Measurements from ENCODE around the gene FFAR2.

FFAR2 gene

DNA sequence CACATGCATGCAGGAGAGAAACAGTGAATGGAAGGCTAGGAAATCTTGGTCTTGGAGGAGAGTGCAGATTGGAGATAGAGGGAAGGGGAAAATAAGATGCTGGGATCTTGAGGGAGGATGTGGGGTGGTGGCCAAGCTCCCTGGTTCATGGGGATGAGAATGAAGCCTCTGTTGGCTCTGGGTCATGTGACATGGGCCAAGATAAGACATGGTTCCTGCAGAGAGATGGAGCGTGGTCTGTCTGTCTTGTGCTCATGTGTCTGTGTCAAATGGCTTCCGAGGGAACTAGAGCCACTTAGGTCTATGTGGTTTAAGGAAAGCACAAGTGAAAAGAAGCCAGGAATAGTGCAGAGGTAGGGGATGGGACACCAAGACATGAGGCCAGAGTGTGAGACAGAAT, 30.8 kb upstream of the FFAR2 start:
- no peak for TF ChIP-seq GATA2 (IDR thresholded peaks at IDR 0.05; ENCODE audit: low read depth, low read length)
- TF ChIP-seq GATA3 (IDR thresholded peaks at IDR 0.05; ENCODE audit: low read depth, low read length) = no peak

DNA sequence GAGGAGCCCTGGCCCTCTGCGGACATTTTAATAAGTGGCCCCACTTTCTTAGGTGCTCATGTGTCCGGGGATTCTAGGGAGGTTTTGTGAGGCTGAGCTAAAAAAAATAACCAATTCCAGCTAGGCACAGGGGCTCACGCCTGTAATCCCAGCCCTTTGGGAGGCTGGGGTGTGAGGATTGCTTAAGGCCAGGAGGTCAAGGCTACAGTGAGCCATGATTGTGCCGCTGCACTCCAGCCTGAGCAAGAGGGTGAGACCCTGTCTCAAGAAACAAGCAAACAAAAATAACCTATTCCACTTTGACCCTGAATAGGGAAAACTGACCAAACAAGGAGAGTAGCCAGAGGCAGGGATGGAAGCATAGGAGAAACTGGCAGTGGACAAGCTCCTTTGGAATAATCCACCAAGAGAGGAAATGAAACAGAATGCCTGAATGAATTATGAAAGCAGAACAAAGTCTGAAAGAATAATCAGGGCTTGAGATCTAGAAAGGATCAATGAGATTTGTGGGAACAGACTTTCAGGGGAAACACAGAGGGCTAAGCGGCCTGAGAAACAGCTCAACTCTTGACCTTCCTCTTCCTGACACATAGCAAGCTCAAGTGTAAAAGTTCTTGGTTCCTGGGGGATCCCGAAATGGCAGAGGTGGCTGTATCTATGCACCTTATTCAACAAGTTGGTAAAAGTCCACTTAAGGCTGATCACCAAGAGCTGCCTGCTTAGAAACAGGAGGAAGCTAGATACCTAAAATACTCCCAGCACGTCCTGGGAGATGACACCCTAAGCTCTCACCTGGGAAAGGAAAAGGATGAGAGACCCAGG, 30.1 kb upstream of the FFAR2 start:
- TF ChIP-seq GATA2 (IDR thresholded peaks at IDR 0.05; ENCODE audit: low read depth, low read length) (no peak), GATA3 (IDR thresholded peaks at IDR 0.05; ENCODE audit: low read depth, low read length) (no peak)

DNA sequence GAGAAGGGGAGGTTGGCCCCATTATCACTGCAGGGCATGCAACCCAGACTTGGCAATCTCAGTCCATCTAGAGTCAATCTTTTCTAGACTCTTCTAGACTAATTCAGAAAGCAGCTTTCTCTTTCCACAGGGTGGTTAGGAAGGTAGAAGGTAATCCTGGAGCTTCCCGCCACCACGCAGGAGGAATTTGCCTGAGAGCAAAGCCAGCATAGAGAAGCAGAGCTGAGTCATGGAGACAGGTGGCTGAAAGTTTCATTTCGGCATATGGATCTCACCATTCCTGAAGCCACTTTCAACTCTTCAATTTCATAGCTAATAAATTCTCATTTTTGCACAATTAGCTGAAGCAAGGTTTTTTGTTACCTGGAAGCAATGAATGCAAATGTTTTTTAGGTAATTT, 29.0 kb upstream of the FFAR2 start:
- TF ChIP-seq GATA3 (IDR thresholded peaks at IDR 0.05; ENCODE audit: low read depth, low read length) (no peak), GATA2 (IDR thresholded peaks at IDR 0.05; ENCODE audit: low read depth, low read length) (no peak)

DNA sequence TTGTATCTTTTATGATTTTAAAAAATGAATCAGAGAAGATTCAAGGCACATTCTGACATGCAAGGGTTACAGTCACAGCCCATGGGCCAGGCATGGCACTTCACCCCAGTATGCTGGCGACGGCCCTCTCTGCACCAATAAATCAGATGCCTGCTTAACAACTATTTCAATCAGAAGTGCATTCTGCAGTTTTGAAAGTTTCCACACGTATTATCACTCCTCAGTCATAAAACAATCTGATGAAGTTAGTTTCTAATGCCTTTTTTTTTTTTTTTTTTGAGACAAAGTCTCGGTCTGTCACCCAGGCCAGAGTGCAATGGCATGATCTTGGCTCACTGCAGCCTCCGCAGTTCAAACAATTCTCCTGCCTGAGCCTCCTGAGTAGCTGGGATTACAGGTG, 28.3 kb upstream of the FFAR2 start:
- TF ChIP-seq GATA2 (IDR thresholded peaks at IDR 0.05; ENCODE audit: low read depth, low read length) (no peak), GATA3 (IDR thresholded peaks at IDR 0.05; ENCODE audit: low read depth, low read length) (no peak)

DNA sequence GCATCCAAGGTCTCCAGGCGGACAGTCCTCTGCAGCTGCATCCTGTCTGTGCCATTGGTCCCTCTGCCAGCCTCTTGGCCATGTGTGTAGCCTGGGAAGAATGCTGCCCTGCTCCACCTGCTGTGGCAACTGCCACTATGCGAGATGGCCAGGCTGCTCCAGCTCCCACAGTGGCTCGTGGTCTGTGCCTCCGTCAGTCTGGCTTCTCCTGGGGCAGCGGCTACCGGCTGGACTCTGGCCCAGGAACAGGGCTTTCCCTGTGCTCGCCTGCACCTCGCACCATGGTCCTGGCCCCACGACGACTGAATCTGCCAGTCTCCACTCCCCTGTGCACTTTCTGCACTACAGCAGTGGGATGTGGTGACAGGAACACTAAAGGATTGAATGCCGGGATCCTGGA, 26.7 kb upstream of the FFAR2 start:
- TF ChIP-seq GATA3 (IDR thresholded peaks at IDR 0.05; ENCODE audit: low read depth, low read length) (no peak), GATA2 (IDR thresholded peaks at IDR 0.05; ENCODE audit: low read depth, low read length) (no peak)

DNA sequence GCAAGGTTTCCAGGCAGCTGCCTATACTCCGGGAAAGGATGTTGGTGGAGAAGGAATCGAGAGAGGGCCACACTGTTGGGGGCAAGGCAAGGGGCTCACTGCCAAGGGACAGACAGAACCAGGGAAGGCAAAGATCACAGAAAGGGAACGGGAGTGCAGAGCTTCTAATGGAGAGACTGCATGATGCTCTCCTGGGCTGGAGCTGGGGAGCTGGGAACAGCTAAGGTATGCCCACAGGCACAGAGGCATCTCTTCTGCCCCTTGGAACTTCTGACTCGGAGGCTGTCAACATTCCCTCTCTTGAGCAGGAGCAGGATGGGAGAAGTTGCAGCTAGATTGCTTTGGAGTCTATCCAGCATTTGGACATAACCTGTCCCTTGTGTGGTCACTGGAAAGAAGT, 22.4 kb upstream of the FFAR2 start:
- TF ChIP-seq GATA3 (IDR thresholded peaks at IDR 0.05; ENCODE audit: low read depth, low read length) = no peak
- TF ChIP-seq GATA2 (IDR thresholded peaks at IDR 0.05; ENCODE audit: low read depth, low read length) = no peak

DNA sequence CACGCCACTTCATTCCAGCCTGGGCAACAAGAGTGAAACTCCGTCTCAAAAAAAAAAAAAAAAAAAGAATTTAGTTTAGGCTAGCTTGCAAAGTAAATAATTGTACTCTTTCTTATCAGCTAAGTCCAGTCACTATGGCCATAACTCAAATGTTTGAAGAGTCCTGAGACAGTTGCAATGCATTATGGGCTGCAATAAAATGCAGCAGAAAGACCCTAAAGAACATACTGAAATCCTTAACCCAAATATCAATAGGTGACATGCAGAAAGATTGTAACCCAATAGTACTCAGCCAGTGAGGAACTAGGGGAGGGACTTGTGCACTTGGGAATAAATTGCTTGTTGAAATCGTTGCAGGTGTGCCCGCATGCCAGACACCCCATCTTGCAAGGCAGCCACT, 20.9 kb upstream of the FFAR2 start:
- TF ChIP-seq GATA3 (IDR thresholded peaks at IDR 0.05; ENCODE audit: low read depth, low read length) = no peak
- TF ChIP-seq GATA2 (IDR thresholded peaks at IDR 0.05; ENCODE audit: low read depth, low read length) = no peak

DNA sequence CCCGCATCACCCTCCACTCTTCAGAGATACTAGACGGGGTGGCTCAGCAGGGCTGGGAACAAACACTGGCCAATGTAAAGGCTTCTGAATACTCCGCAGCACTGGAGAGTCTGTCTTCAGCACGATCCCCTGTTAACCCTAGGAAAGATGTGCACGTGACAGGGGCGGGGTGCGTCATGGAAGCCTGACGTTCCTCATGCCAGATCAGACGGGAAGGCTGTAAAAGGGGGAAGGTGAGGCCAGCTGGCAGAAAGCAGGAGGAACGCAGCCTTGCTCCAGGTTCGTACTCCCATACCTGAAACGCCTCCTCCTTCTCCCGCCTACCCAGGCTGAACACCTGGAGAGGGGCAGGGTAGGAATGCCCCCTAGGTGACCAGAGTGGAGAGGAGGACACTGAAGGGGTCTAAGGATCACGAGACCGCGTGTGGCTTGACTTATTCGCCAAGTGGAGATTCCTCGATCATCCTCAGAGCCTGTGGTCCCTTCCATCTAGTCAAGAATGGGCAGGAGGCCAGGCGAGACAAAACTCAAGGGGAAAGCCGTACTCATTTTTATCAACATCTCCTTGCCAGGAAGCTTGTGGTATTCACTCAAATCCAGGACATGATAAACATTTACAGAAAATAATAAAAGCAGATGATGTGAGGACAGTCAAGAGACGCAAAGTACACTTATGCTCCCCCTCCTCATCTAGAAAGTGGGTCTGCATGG, 18.2 kb upstream of the FFAR2 start:
- no peak for TF ChIP-seq GATA2 (IDR thresholded peaks at IDR 0.05; ENCODE audit: low read depth, low read length)
- no peak for TF ChIP-seq GATA3 (IDR thresholded peaks at IDR 0.05; ENCODE audit: low read depth, low read length)

DNA sequence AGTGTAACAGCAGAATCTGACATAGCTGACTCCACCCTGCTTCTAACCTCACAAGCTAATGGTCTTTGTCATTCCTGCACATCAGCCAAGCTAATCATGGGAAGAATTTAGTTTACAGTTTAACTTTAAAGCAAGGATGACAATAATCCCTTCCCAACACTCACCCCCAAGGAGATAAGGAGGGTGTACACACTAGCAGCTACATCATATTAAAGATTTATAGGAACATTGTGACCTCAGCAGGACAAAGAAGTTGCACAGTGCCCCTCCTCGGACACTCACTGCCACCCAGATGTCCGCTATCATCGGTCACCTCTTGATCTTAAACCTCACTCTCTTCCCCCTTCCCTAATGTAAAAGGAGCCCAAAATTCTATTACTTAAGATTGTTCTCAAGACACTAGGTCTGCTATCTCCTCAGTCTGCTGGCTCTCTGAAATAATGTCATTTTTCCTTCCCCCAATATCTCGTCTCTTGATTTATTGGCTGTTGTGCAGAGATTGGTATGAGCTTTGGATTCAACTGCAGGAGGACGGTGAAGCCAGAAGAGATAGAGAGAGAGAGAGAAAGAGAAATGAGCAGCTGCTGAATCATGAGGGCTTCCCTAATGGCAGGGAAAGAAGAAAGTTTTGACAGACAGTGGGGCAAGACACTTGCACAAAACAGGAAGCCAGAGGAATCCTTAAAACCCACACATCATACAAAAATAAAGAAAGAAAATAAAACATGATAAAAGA, 17.5 kb upstream of the FFAR2 start:
- no peak for TF ChIP-seq GATA2 (IDR thresholded peaks at IDR 0.05; ENCODE audit: low read depth, low read length)
- TF ChIP-seq GATA3 (IDR thresholded peaks at IDR 0.05; ENCODE audit: low read depth, low read length) = no peak

DNA sequence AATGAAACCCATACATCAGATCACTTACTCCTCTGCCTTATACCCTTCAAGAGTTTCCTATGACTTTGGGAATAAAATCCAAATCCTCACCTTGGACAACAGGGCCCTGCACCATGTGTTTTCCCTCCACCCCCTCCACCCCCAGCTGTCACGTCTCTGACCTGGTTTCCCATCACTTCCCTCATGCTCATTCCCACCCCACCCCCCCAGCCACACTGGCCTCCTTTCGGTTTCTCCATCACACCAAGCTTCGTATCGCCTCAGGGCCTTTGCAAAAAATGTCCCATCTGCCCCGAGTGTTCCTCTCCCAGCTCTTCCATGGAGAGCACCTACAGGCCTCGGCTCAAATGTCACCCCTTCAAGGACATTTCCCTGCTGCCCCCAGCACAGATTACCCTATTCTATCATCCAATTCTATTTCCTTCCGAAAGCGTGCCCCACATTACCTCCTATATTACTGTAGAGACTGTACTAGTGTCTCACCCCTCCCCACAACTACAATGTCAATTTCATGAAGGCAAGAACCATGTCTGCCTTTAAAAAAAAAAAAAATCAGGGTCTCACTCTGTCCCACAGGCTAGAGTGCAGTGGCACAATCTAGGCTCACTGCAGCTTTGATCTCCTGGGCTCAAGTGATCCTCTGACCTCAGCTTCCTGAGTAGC, 16.8 kb upstream of the FFAR2 start:
- TF ChIP-seq GATA3 (IDR thresholded peaks at IDR 0.05; ENCODE audit: low read depth, low read length) (no peak), GATA2 (IDR thresholded peaks at IDR 0.05; ENCODE audit: low read depth, low read length) (no peak)

DNA sequence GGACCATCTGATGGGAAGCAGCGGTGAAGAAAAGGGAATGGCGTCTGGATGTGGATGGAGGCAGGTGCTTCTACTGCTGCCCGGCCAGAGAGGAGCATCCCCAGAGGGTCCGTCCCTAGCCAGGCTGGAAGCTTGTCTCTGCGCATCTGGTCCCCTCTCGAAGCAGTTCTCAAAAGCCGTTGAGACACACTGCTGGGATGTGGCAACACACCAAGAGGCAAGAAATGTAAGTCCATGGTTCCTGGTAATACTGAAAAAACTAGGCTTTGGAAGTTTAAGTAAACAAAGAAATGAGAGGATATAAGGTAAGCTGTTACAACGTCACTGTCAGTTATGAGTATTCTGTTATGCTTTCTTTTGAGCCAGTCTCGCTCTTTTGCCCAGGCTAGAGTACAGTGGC, 15.1 kb upstream of the FFAR2 start:
- TF ChIP-seq GATA2 (IDR thresholded peaks at IDR 0.05; ENCODE audit: low read depth, low read length) (no peak), GATA3 (IDR thresholded peaks at IDR 0.05; ENCODE audit: low read depth, low read length) (no peak)

DNA sequence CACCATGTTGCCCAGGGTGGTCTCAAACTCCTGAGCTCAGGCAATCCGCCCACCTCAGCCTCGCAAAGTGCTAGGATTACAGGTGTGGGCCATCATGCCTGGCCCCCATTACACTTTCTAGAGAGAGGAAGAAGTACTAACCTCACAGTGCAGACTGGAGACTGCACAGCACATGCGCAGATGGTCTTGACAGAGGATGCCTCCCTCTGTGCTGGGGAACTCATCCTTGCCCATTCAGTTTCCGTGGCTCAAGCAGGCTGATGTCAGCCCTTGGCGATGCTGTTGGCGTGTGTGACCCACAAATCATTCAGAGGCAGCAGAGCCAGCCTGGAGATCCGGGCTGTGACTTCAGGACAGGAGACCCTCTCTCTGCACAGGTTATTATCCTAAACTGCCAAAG, 14.6 kb upstream of the FFAR2 start:
- TF ChIP-seq GATA2 (IDR thresholded peaks at IDR 0.05; ENCODE audit: low read depth, low read length) = no peak
- no peak for TF ChIP-seq GATA3 (IDR thresholded peaks at IDR 0.05; ENCODE audit: low read depth, low read length)

DNA sequence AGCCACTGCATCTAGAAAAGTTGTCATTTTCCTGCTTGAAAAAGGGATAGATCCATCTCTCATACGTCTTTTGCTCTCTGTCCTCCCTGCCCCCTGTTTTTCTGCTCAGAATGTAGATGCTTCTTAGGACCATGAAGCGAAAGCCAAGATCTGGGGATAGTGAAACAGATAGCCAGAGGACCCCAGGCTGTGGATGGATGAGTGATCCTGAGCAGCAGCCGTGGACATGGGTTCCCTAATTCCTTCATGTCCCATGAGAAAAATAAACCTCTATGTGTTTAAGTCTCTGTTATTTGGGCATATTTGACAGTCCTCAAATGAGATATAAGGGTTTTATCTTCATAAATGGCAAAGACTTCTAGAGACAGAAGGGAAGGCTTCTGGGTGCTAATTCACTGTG, 12.2 kb upstream of the FFAR2 start:
- TF ChIP-seq GATA3 (IDR thresholded peaks at IDR 0.05; ENCODE audit: low read depth, low read length) (no peak), GATA2 (IDR thresholded peaks at IDR 0.05; ENCODE audit: low read depth, low read length) (no peak)

All from SH-SY5Y (cell line).